ENCODE measurements around the gene SMPD3. TPM values are rescaled to one million over a fixed set of nuclear protein-coding genes. Genes with fewer than 3 reads are reported as not detected.

Gene SMPD3
- total RNA-seq, 4 donors from 2014 or later = 19.0 to 353 (median 206) TPM

- no peak for TF ChIP-seq POLR2A (IDR thresholded peaks at IDR 0.05)
- TF ChIP-seq, protein P1, sequence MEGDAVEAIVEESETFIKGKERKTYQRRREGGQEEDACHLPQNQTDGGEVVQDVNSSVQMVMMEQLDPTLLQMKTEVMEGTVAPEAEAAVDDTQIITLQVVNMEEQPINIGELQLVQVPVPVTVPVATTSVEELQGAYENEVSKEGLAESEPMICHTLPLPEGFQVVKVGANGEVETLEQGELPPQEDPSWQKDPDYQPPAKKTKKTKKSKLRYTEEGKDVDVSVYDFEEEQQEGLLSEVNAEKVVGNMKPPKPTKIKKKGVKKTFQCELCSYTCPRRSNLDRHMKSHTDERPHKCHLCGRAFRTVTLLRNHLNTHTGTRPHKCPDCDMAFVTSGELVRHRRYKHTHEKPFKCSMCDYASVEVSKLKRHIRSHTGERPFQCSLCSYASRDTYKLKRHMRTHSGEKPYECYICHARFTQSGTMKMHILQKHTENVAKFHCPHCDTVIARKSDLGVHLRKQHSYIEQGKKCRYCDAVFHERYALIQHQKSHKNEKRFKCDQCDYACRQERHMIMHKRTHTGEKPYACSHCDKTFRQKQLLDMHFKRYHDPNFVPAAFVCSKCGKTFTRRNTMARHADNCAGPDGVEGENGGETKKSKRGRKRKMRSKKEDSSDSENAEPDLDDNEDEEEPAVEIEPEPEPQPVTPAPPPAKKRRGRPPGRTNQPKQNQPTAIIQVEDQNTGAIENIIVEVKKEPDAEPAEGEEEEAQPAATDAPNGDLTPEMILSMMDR (IDR thresholded peaks at IDR 0.05) = no peak
- H3K27me3 ChIP-seq = no peaks in the 10 kb centered on the region
- no peaks in the 10 kb centered on the region for H3K9me3 ChIP-seq
- no peak overlapping the region for H3K4me3 ChIP-seq
- peaks cover 0 to 69% (median 0%) of the 10 kb centered on the region in 3 donors for H3K36me3 ChIP-seq
- H3K27ac ChIP-seq = no peak overlapping the region
- peaks cover 0 to 18% (median 3%) of the 10 kb centered on the region in 4 donors for H3K4me1 ChIP-seq
- DNase-seq = no peak
Measured at GRCh38 chr16:68363658-68364521, 84.4 kb downstream of the SMPD3 start.

DNA sequence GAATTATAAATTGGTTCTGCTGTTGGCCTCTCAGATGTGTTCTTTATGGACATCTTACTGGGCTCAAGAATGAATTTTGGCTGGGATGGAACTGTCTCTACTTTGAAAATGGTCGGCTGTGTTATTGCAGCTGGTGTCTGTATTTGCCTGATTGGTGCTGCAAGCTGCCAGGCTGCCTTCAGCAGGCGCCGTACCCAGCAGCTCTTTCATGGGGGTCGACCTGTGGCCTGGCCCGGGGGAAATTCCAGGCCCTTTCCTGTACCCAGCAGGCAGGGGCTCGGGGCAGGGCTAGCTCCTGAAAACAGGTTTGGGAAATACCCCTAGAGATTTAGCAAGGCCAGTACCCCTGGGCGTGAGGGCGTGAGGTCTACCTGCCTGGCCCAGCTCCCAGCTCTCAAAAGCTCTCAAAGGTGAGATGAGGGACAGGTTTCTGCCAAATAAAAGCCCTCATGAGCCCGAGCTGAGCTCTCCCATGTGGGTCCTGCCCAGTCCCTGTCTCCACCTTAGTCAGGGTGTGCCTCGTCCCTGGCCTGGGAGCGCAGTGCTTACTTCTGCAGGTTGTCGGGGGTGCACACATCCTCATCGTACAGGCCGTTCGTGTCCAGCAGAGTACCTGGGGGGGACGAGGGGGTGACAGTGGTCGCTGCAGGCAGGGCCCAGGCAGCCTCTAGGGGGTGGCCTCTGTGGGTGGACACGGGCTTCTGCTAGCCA lies 85.2 kb downstream of the SMPD3 start:
- Histone ChIP-seq H3K4me3 (no peak overlapping the region), H3K4me1 (peaks cover 0 to 12% (median 3%) of the 10 kb centered on the region in 4 donors), H3K27me3 (no peaks in the 10 kb centered on the region), H3K9me3 (no peaks in the 10 kb centered on the region), H3K27ac (no peak overlapping the region), H3K36me3 (peaks cover 0 to 62% (median 0%) of the 10 kb centered on the region in 3 donors)
- TF ChIP-seq, protein P1 (IDR thresholded peaks at IDR 0.05) = no peak
- no peak for TF ChIP-seq POLR2A (IDR thresholded peaks at IDR 0.05)
- DNase-seq = no peak

DNA sequence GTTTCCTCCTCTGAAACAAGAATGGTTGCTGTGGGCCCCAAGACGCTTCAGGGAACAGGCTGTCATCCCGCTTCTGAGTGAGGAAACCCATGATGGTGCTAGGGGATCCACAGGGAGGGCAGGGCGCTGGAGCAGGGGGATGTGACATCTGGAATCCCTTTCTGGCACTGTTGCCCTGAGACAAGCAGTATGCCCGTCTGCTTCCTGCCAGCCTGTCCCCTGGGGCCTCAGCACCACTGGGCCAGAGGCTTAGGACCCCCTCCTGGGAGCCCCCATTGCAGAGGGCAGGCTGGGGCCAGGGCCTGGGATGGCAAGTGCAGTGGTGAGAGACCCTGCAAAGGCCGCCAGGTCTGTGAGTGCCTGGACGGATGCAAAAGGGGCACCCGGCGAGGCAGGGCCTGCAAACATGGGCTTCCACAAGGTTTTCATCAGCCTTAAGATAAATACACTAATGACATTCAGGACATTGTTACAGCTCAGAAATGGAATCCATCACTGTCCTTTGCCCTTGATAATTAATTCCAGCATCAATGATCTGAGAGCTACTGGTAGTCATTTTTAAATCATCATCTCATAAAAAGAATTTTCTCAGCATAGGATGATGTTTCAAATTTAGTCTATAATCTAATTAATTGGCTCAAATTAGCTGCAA lies 85.9 kb downstream of the SMPD3 start:
- no peak for DNase-seq
- no peak overlapping the region for H3K4me3 ChIP-seq
- no peaks in the 10 kb centered on the region for H3K9me3 ChIP-seq
- H3K27me3 ChIP-seq = no peaks in the 10 kb centered on the region
- H3K27ac ChIP-seq = no peak overlapping the region
- H3K36me3 ChIP-seq = peaks cover 0 to 56% (median 0%) of the 10 kb centered on the region in 3 donors
- TF ChIP-seq, protein P1 (IDR thresholded peaks at IDR 0.05) = no peak
- no peak for TF ChIP-seq POLR2A (IDR thresholded peaks at IDR 0.05)
- H3K4me1 ChIP-seq = peaks cover 0 to 7% (median 4%) of the 10 kb centered on the region in 4 donors

DNA sequence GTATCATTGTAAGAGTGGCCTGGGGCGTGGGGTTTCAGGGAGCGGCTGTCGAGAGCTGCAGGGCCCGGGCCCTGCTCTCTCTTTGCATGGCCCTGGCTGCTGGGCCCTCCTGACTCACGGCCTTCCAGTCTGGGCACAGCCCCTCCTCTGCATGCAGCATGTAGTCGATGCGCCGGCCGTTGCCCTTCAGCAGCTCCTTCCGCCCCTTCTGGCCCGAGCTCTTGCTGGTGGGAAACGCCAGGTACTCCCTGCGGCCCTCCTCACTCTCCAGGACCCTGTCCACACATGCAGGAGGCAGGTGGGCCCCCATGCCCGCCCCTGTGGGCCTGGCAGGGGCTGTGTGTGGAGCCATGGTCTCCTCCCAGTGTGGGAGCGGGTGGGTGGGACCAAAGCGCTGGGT lies 86.8 kb downstream of the SMPD3 start:
- H3K27me3 ChIP-seq = no peaks in the 10 kb centered on the region
- H3K9me3 ChIP-seq = no peaks in the 10 kb centered on the region
- no peak overlapping the region for H3K4me3 ChIP-seq
- DNase-seq = no peak
- TF ChIP-seq, protein P1 (IDR thresholded peaks at IDR 0.05) = no peak
- TF ChIP-seq POLR2A (IDR thresholded peaks at IDR 0.05) = no peak
- H3K4me1 ChIP-seq = peaks cover 0 to 16% (median 7%) of the 10 kb centered on the region in 4 donors
- H3K36me3 ChIP-seq = peaks cover 0 to 61% (median 0%) of the 10 kb centered on the region in 3 donors
- H3K27ac ChIP-seq = no peak overlapping the region

GRCh38 chr16:68360956-68361355 lies 87.4 kb downstream of the SMPD3 start:
- Histone ChIP-seq H3K27me3 (no peaks in the 10 kb centered on the region), H3K27ac (no peak overlapping the region), H3K4me3 (no peak overlapping the region), H3K36me3 (peaks cover 0 to 60% (median 0%) of the 10 kb centered on the region in 3 donors), H3K4me1 (peaks cover 0 to 22% (median 10%) of the 10 kb centered on the region in 4 donors), H3K9me3 (no peaks in the 10 kb centered on the region)
- no peak for TF ChIP-seq POLR2A (IDR thresholded peaks at IDR 0.05)
- TF ChIP-seq, protein P1 (IDR thresholded peaks at IDR 0.05) = no peak
- no peak for DNase-seq
